ENCODE results near the gene VAPA.
A peak's percentile ranks its signal among the peaks of the same experiment; 100 is the strongest.

VAPA gene

GRCh38 chr18:9941103-9941502 is 27.3 kb downstream of the VAPA start:
- DNase-seq (ENCODE audit: low read depth in 2 of 2): no peak

DNA sequence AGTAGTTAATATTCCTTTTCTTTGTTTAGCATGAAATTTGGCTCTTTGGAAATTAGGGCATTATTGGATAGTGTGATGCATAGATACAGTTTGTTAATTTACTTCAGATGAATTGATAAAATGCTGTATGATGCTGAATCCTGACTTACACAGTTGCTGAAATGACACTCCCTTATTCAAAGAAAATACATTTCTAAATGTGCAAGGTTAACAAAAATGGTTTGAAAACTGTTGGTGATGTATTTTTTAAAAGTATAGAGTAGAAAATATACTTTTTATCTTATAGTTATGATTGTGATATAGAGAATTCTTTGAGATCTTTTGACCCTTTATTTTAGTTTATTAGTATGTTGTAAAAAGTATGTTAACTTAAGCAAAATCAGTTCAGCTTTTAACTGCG is 27.8 kb downstream of the VAPA start:
- no peak for DNase-seq (ENCODE audit: low read depth in 2 of 2)

DNA sequence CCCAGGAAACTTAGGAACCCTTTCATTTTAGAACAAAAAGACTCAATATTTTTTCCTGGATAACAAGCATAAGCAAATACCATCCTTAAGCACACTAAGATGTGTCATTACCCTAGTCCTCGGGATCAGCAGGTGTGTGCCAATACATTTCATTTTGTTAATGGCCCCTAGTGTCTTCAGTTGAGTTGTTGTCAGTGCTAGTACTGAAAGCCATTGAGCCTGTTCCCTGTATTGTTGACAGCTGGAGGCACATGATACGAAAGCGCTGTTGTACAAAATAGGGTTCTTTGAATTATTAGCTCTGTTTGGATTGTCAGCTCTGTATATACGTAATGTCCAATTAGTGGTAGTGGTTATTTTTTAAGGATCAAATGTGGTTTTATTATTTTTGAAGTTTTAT is 29.5 kb downstream of the VAPA start:
- no peak for DNase-seq (ENCODE audit: low read depth in 2 of 2)

DNA sequence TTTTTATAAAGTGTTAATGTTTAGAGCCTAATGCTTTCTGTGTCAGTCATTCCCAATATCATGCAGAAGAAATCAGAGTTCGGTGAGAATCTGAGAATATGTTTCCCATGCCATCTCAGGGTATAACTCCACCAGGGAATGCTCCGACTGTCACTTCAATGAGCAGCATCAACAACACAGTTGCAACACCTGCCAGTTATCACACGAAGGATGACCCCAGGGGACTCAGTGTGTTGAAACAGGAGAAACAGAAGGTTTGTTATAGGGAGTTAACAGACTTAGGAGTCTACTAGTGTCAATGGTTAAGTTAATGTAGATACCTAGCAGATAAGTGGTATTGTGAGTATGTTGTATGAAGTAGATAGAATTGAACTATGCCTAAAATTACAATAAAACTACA is 31.0 kb downstream of the VAPA start:
- DNase-seq (ENCODE audit: low read depth in 2 of 2): no peak

- no peak for DNase-seq (ENCODE audit: low read depth in 2 of 2)
These were observed 33.0 kb downstream of the VAPA start for GRCh38 chr18:9946831-9947230.

GRCh38 chr18:9947248-9947647 is 33.4 kb downstream of the VAPA start:
- DNase-seq (ENCODE audit: low read depth in 2 of 2): no peak

DNA sequence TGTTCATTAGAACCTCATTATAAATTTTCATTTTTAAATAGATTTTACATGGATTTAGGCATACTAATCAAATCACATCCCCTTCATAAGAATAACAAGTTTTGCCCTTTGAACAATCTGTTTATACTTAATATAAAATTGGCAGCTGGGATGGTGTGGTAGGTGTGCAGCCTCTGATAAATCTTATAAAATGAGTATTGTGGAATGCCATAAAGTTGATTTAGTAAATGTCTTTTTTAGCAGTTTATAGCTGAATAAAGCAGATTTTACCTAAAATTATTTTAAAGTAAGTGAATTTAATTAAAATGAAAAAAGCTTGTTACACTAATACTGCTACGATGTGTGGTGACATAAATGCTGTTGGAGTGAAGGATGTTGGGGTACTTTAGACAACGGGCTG is 35.5 kb downstream of the VAPA start:
- no peak for DNase-seq (ENCODE audit: low read depth in 2 of 2)

- no peak for DNase-seq (ENCODE audit: low read depth in 2 of 2)
These were observed 36.0 kb downstream of the VAPA start for GRCh38 chr18:9949861-9950260.

DNA sequence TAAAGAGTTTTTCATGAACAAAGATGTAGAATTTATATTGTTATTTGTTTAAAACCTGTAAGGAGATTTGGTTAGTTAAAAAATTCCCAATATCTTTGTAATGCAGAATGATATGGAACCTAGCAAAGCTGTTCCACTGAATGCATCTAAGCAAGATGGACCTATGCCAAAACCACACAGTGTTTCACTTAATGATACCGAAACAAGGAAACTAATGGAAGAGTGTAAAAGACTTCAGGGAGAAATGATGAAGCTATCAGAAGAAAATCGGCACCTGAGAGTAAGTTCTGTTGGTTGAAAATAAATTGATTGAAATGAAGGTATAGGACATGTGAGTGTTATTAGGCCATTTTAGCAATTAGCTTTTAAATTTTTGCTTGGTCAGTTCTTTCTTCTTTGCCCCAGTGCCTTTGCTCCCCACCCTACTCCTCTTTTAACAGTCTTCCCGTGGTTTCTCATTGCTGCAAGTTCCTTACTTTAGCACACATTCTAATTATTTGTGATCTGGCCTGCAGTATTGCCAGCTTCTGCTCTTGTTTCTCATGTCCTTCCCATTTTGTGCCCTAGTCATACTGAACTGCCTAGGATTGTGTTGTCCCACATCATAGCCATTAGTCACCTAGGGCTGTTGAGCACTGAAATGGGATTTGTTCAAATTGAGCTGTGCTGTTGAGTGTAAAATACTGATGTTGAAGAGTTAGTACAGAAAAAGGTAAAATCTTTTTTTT is 36.6 kb downstream of the VAPA start:
- no peak for DNase-seq (ENCODE audit: low read depth in 2 of 2)

GRCh38 chr18:9951022-9951859 is 37.4 kb downstream of the VAPA start:
- DNase-seq (ENCODE audit: low read depth in 2 of 2): no peak

DNA sequence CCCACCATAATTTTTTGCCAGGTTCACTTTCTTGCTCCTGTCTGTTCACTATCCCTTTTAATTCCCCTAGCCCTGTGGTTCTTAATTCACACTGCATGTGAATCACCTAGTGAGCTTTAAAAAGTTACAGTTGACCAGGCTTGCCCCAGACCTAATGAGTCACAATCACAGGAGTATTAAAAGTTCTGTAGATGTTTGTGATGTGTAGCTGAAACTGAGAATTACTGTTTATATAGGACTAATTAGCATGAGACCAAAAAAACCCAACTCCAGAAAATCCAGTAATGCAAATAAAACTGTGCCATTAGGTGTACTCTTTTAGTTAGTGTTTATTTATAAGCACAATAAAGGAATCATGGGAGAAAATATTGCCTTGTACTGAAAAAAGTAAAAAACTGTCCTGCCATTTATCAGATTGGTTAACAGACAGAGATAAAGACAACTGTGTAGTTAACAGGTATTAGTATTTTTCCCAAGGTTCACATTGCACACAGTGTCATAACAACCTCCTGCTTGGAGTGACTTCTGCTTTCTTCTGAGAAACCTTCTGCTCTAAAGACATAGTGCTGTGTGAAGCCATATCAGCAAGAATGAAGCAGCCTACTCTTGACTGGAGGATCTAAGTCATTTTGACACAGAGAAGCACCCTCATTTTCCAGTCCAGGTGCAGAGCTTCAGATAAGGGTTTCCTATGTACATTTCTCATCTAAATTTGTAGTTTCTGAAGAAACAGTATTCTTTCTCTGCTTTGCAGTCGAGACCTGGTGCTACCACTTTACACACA is 39.0 kb downstream of the VAPA start:
- no peak for DNase-seq (ENCODE audit: low read depth in 2 of 2)

- no peak for DNase-seq (ENCODE audit: low read depth in 2 of 2)
These were observed 45.1 kb downstream of the VAPA start for GRCh38 chr18:9958861-9959399.

DNA sequence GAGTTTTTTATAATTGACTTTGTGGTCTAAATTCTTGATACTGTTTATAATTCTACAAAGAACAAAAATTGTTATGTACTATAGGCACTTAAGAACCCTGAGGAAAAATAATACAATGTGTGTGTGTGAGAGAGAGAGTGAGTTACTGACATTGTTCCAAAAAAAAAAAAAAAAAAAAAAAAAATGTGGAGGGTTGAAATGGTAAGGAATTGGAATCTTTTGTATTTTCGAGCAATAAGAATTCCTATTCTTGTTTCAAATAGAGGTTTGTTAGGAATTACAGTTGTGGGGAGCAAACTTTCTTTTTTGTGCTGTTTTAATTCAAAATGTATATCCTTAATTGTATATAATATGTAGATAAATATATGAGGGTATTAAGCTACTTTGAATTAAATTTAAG is 45.7 kb downstream of the VAPA start:
- no peak for DNase-seq (ENCODE audit: low read depth in 2 of 2)

DNA sequence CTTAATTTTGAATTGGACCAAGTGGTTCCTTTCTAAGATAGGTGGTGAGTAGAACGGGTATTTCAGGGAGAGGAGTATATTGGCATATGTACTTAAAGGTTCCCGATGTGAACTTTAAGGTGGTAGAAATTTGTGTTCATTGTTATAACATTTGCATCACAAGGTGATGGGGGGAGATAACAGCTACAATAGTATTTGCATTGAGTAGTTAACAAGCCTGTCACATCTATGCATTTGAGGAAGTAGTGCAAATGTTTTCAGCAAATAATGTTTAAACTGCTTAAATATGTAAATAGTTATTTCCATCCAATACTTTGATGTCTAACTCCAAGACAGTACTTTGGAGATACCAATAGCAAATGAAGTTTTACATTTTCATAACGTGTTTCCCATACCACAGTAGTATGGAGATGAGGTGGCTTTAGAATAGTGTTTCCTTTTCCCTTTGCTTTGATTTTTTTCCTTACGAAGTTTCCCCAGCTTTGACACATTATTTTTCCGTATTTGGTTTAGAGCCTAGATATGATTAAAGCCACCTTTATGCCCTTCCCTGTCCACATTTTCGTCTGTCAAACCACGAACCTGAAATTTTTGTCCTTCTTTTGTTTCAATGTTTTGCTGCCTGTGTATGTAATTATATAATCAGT is 46.6 kb downstream of the VAPA start:
- DNase-seq (ENCODE audit: low read depth in 2 of 2): no peak

DNA sequence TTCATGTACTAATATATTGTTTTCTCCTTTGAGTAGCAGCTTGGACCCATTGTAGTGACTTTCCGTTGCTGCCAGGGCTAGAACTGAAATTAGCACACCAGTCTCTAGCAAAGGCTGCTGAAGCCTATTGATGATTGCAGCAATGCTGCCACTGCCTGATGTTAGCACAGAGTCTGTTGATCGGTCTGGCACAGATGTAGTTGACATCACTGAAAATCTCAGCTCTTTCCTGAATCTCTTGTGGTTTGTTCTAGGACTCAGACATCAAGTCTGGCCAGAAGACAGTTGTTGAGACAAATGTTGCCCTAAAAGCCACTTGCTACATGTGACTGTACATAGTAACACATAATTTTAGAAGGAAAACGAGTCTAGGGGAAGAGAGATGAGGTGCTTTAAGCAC is 47.2 kb downstream of the VAPA start:
- no peak for DNase-seq (ENCODE audit: low read depth in 2 of 2)

GRCh38 chr18:9965711-9966624 is 52.2 kb downstream of the VAPA start:
- DNase-seq (ENCODE audit: low read depth in 2 of 2): no peak

DNA sequence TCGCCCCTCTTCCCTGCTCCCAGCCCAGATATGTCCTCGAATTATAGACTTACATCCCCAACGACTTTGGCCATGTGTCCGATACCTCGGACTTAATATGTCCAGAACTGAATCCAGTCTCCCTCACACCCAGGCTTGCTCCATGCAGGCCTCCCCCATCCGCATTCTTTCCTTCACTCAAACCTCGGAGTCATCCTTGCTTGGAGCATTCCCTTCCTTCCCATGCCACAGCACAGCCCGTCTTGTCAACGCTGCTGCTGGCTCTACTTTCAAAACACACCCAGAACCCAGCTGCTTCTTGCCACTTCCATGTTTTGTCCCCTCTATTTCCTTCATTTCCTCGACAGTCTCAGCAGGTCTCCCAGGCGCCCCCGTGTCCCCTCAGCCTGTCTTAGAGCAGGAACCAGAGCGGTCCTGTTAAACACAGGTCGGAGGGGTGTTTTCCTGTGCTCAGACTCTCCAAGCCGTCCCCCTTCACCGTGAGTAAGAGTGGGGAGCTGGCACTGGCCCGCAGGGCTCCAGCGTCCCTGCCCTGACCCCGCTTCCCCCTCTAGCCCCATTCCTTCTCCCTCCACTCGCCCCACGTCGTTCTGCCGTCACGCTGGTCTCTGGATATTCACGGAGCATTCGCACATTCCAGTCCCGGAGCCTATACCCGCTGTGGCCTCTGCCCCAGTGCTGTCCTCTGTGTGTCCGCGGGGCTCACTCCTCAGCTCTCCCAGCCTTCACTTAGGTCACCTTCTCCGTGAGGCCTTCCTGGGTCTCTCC is 54.4 kb downstream of the VAPA start:
- DNase-seq (ENCODE audit: low read depth in 2 of 2): no peak

- DNase-seq (ENCODE audit: low read depth in 2 of 2): no peak
These were observed 55.4 kb downstream of the VAPA start for GRCh38 chr18:9969247-9969646.

GRCh38 chr18:9971313-9971920 is 57.6 kb downstream of the VAPA start:
- DNase-seq (ENCODE audit: low read depth in 2 of 2): peak; percentile 33 to 54

All from stimulated activated CD8-positive, alpha-beta memory T cell treated with anti-CD3 and anti-CD28 coated beads, Interleukin-7, amount 100 ng/mL, for 4 hours (primary cell).